HAP-1 (cell line): Measurements from ENCODE around the gene ZBTB7C.

Source experiments
- DNase-seq, 2 experiments: peaks; one replicate each; pipeline ENCODE4 v3.0.0-alpha.2; 2016 to 2020; ENCODE audit warnings: low spot score in 2 of 2
- H3K27me3 ChIP-seq: fragments of 250-450 bp; sonication (Bioruptor Pico); 2 replicates; pipeline ENCODE4 v1.5.1; 2020; ENCODE audit warnings: low read depth, mild to moderate bottlenecking, moderate library complexity
- H3K36me3 ChIP-seq: fragments of 250-450 bp; sonication (Bioruptor Pico); replicated peaks from 2 replicates; pipeline ENCODE4 v1.5.1; 2020; ENCODE audit warnings: mild to moderate bottlenecking
- H3K4me1 ChIP-seq: fragments of 250-450 bp; sonication (Bioruptor Pico); 2 replicates; pipeline ENCODE4 v1.5.1; 2020; ENCODE audit warnings: mild to moderate bottlenecking
- H3K4me3 ChIP-seq: fragments of 250-450 bp; sonication (Bioruptor Pico); 2 replicates; pipeline ENCODE4 v1.5.1; 2020; ENCODE audit warnings: mild to moderate bottlenecking, moderate library complexity
- H3K9me3 ChIP-seq: fragments of 250-450 bp; sonication (Bioruptor Pico); 2 replicates; pipeline ENCODE4 v1.5.1; 2020; ENCODE audit warnings: mild to moderate bottlenecking, moderate library complexity
- in situ Hi-C: fragments of 300-500 bp; cut with MboI; formaldehyde crosslinking; loops from 3 replicates; pipeline ENCODE4 v1.14.3; 2020; ENCODE audit warnings: low sequenced_read_pairs, inconsistent platforms, mixed read lengths

The ZBTB7C gene

GRCh38 chr18:47986620-47987387 lies 422.4 kb downstream of the ZBTB7C start:
- in situ Hi-C loops = no loop called here
- Histone ChIP-seq H3K4me1 (no peaks in the 10 kb centered on the region), H3K9me3 (no peaks in the 10 kb centered on the region), H3K36me3 (no peaks in the 10 kb centered on the region), H3K27me3 (no peaks in the 10 kb centered on the region), H3K4me3 (no peak overlapping the region)
- no peak for DNase-seq

GRCh38 chr18:47985866-47986265 lies 423.3 kb downstream of the ZBTB7C start:
- Histone ChIP-seq H3K9me3 (no peaks in the 10 kb centered on the region), H3K4me1 (peaks cover 3% of the 10 kb centered on the region; the same call in 1 of the 2 replicates), H3K4me3 (no peak overlapping the region), H3K36me3 (no peaks in the 10 kb centered on the region), H3K27me3 (no peaks in the 10 kb centered on the region)
- DNase-seq = no peak
- in situ Hi-C loops = no loop called here

GRCh38 chr18:47984991-47985390 lies 424.2 kb downstream of the ZBTB7C start:
- Histone ChIP-seq H3K27me3 (no peaks in the 10 kb centered on the region), H3K4me3 (no peak overlapping the region), H3K9me3 (no peaks in the 10 kb centered on the region), H3K36me3 (no peaks in the 10 kb centered on the region), H3K4me1 (peaks cover 3% of the 10 kb centered on the region; the same call in 1 of the 2 replicates)
- no peak for DNase-seq
- in situ Hi-C loops = no loop called here

- Histone ChIP-seq H3K9me3 (no peaks in the 10 kb centered on the region), H3K36me3 (no peaks in the 10 kb centered on the region), H3K4me3 (no peak overlapping the region), H3K4me1 (peaks cover 4% of the 10 kb centered on the region), H3K27me3 (no peaks in the 10 kb centered on the region)
- no peak for DNase-seq
- in situ Hi-C loops = no loop called here
Measured at GRCh38 chr18:47983946-47984345, 425.2 kb downstream of the ZBTB7C start.

- DNase-seq = no peak
- Histone ChIP-seq H3K4me3 (no peak overlapping the region), H3K4me1 (peaks cover 7% of the 10 kb centered on the region), H3K9me3 (no peaks in the 10 kb centered on the region), H3K27me3 (no peaks in the 10 kb centered on the region), H3K36me3 (no peaks in the 10 kb centered on the region)
- in situ Hi-C loops = no loop called here
Measured at GRCh38 chr18:47983055-47983454, 426.1 kb downstream of the ZBTB7C start.

- no peaks in the 10 kb centered on the region for H3K9me3 ChIP-seq
- H3K27me3 ChIP-seq = no peaks in the 10 kb centered on the region
- in situ Hi-C loops = no loop called here
- no peaks in the 10 kb centered on the region for H3K36me3 ChIP-seq
- H3K4me3 ChIP-seq = no peak overlapping the region
- no peak for DNase-seq
- peaks cover 7% of the 10 kb centered on the region for H3K4me1 ChIP-seq
Measured at GRCh38 chr18:47981830-47982229, 427.4 kb downstream of the ZBTB7C start.

GRCh38 chr18:47981320-47981719 lies 427.9 kb downstream of the ZBTB7C start:
- no peaks in the 10 kb centered on the region for H3K9me3 ChIP-seq
- DNase-seq = peak; percentile 34 to 63
- H3K4me3 ChIP-seq = no peak overlapping the region
- no peaks in the 10 kb centered on the region for H3K27me3 ChIP-seq
- in situ Hi-C loops = no loop called here
- H3K4me1 ChIP-seq = peaks cover 7% of the 10 kb centered on the region
- no peaks in the 10 kb centered on the region for H3K36me3 ChIP-seq

- Histone ChIP-seq H3K4me3 (no peak overlapping the region), H3K9me3 (no peaks in the 10 kb centered on the region), H3K36me3 (no peaks in the 10 kb centered on the region), H3K4me1 (peaks cover 7% of the 10 kb centered on the region), H3K27me3 (no peaks in the 10 kb centered on the region)
- DNase-seq = no peak
- in situ Hi-C loops = no loop called here
Measured at GRCh38 chr18:47979611-47980200, 429.5 kb downstream of the ZBTB7C start.

GRCh38 chr18:47978603-47979002 lies 430.6 kb downstream of the ZBTB7C start:
- Histone ChIP-seq H3K4me1 (peaks cover 7% of the 10 kb centered on the region), H3K36me3 (no peaks in the 10 kb centered on the region), H3K27me3 (no peaks in the 10 kb centered on the region), H3K4me3 (no peak overlapping the region), H3K9me3 (no peaks in the 10 kb centered on the region)
- peak; percentile 62 to 71 for DNase-seq
- in situ Hi-C loops = no loop called here

- Histone ChIP-seq H3K4me1 (peaks cover 7% of the 10 kb centered on the region), H3K27me3 (no peaks in the 10 kb centered on the region), H3K9me3 (no peaks in the 10 kb centered on the region), H3K4me3 (no peak overlapping the region), H3K36me3 (no peaks in the 10 kb centered on the region)
- in situ Hi-C loops = no loop called here
- DNase-seq = no peak
Measured at GRCh38 chr18:47978141-47978540, 431.0 kb downstream of the ZBTB7C start.
